ENCODE measurements around the gene NDUFS6. TPM values are rescaled to one million over a fixed set of nuclear protein-coding genes. Genes with fewer than 3 reads are reported as not detected.

The NDUFS6 gene
- total and polyA plus RNA-seq, 5 donors from 2014 or later, result 21.6 to 98.7 (median 74.6) TPM

- no peak overlapping the region for H3K4me3 ChIP-seq (ENCODE audit: low read depth, low read length)
- DNase-seq (no peak), ATAC-seq (ENCODE audit: low read depth in 2 of 2) (no peak)
- H3K4me3 Mint-ChIP-seq, result no peak overlapping the region
- H3K36me3 Mint-ChIP-seq, result no peaks in the 10 kb centered on the region
- no peak overlapping the region for H3K27ac ChIP-seq (ENCODE audit: insufficient read depth, low read length, poor library complexity, severe bottlenecking)
- peaks cover 0 to 1% (median 0%) of the 10 kb centered on the region in 7 donors for H3K9me3 Mint-ChIP-seq
- no peaks in the 10 kb centered on the region for H3K9me3 ChIP-seq (ENCODE audit: control insufficient read depth in 2 of 2, low read length in 2 of 2)
- H3K36me3 ChIP-seq (ENCODE audit: control insufficient read depth, insufficient read depth, low read length), result no peaks in the 10 kb centered on the region
- peaks cover 0 to 6% (median under 1%) of the 10 kb centered on the region in 4 donors for H3K4me1 Mint-ChIP-seq
- H3K4me1 ChIP-seq (ENCODE audit: control insufficient read depth, insufficient read depth, low read length, poor library complexity, severe bottlenecking), result no peaks in the 10 kb centered on the region
- H3K27me3 ChIP-seq (ENCODE audit: control insufficient read depth, insufficient read depth, low read length), result no peaks in the 10 kb centered on the region
- H3K27ac Mint-ChIP-seq, result no peak overlapping the region
- H3K27me3 Mint-ChIP-seq, result peaks cover 18% of the 10 kb centered on the region
These were observed 23.7 kb upstream of the NDUFS6 start for GRCh38 chr5:1777281-1778137.

DNA sequence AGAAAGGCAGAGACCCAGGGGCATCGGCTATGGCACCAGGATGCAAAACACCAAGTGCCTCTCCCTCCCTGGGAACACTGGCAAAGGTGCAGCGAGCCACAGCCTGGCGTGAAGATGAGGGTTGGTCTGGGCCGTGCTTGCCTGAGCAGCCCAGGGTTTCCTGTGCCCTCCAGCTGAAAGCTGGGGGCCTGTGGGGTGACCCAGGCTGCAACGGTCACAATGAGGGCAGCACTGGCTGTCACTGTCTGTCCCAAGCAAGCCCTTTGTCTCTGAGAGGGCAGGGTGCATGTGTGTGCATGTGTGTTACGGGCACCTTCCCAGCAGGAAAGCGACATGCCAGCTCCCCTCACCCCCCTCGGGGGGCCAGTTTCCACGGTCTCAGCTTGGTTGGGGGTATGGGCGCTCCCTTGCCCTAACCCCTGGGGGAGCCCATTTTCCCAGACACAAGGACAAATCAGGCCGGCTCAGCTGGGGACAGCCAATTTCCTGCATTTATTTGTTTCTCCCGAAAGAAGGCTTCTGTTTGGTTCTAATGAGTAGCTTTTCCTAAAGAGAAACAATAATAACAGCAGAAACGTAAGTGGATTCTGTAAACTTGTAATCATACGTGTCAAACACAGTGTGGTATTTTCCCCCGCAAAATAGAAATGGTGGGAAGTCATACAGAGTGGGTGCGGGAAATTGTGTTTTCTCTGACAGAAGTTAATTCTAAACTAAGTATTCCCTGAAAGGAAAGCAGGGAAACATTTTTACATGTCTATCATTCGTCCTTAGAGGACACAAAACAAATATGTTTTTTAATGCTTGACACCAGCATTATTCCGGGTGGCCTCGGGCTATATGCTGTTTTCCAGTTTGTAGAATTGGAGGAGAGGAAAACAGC lies 22.8 kb upstream of the NDUFS6 start:
- H3K4me1 ChIP-seq (ENCODE audit: control insufficient read depth, insufficient read depth, low read length, poor library complexity, severe bottlenecking), result no peaks in the 10 kb centered on the region
- H3K4me3 Mint-ChIP-seq, result no peak overlapping the region
- H3K9me3 ChIP-seq (ENCODE audit: control insufficient read depth in 2 of 2, low read length in 2 of 2), result no peaks in the 10 kb centered on the region
- ATAC-seq (ENCODE audit: low read depth in 2 of 2), result no peak
- no peak overlapping the region for H3K27ac Mint-ChIP-seq
- no peaks in the 10 kb centered on the region for H3K27me3 ChIP-seq (ENCODE audit: control insufficient read depth, insufficient read depth, low read length)
- H3K36me3 ChIP-seq (ENCODE audit: control insufficient read depth, insufficient read depth, low read length), result no peaks in the 10 kb centered on the region
- no peak overlapping the region for H3K4me3 ChIP-seq (ENCODE audit: low read depth, low read length)
- peaks cover 0 to 4% (median under 1%) of the 10 kb centered on the region in 4 donors for H3K4me1 Mint-ChIP-seq
- DNase-seq, result no peak
- no peak overlapping the region for H3K27ac ChIP-seq (ENCODE audit: insufficient read depth, low read length, poor library complexity, severe bottlenecking)
- H3K9me3 Mint-ChIP-seq, result peaks cover 0 to 1% (median 0%) of the 10 kb centered on the region in 7 donors
- no peaks in the 10 kb centered on the region for H3K36me3 Mint-ChIP-seq
- peaks cover 12% of the 10 kb centered on the region for H3K27me3 Mint-ChIP-seq

DNA sequence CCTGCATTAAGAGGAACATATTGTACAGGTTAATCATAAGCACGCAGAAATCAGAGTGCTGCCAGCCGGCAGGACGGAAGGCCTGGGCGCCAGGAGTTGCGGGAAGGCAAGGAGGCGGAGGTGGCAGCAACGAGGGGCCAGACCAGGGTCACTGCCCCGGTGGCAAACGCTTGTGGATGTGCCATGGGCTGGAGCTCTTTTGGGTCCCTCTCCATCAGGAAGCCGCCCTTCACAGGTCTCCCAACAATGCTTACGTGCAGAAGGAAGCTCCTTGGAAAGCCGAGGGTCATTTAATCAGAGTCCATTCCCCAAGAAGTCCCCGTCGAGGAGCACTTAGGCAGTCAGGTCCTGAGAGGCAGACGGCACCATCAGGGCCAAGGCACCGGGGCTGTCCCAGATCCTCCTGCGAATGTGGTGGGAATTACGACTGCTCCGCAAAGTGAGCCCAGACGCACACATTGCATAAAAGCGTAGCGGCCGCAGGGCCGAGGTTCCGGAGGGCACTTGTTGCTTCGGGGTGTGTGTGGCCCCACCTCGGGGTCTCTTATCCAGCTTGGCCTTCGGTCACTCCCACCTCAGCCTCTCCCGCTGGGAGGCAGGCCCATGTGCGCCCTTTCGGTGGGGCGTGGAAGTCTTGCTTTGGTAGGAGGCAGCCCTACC lies 22.1 kb upstream of the NDUFS6 start:
- H3K27ac Mint-ChIP-seq, result no peak overlapping the region
- ATAC-seq (ENCODE audit: low read depth in 2 of 2) (no peak), DNase-seq (no peak)
- Histone ChIP-seq H3K36me3 (ENCODE audit: control insufficient read depth, insufficient read depth, low read length) (no peaks in the 10 kb centered on the region), H3K27ac (ENCODE audit: insufficient read depth, low read length, poor library complexity, severe bottlenecking) (no peak overlapping the region), H3K9me3 (ENCODE audit: control insufficient read depth in 2 of 2, low read length in 2 of 2) (no peaks in the 10 kb centered on the region), H3K27me3 (ENCODE audit: control insufficient read depth, insufficient read depth, low read length) (no peaks in the 10 kb centered on the region), H3K4me1 (ENCODE audit: control insufficient read depth, insufficient read depth, low read length, poor library complexity, severe bottlenecking) (no peaks in the 10 kb centered on the region), H3K4me3 (ENCODE audit: low read depth, low read length) (no peak overlapping the region)
- peaks cover 0 to 4% (median under 1%) of the 10 kb centered on the region in 4 donors for H3K4me1 Mint-ChIP-seq
- H3K36me3 Mint-ChIP-seq, result no peaks in the 10 kb centered on the region
- H3K4me3 Mint-ChIP-seq, result no peak overlapping the region
- peaks cover 0 to 1% (median 0%) of the 10 kb centered on the region in 7 donors for H3K9me3 Mint-ChIP-seq
- peaks cover 15% of the 10 kb centered on the region for H3K27me3 Mint-ChIP-seq

- H3K27me3 Mint-ChIP-seq, result peaks cover 19% of the 10 kb centered on the region
- Histone ChIP-seq H3K4me3 (ENCODE audit: low read depth, low read length) (no peak overlapping the region), H3K27me3 (ENCODE audit: control insufficient read depth, insufficient read depth, low read length) (no peaks in the 10 kb centered on the region), H3K9me3 (ENCODE audit: control insufficient read depth in 2 of 2, low read length in 2 of 2) (no peaks in the 10 kb centered on the region), H3K27ac (ENCODE audit: insufficient read depth, low read length, poor library complexity, severe bottlenecking) (no peak overlapping the region), H3K4me1 (ENCODE audit: control insufficient read depth, insufficient read depth, low read length, poor library complexity, severe bottlenecking) (no peaks in the 10 kb centered on the region), H3K36me3 (ENCODE audit: control insufficient read depth, insufficient read depth, low read length) (no peaks in the 10 kb centered on the region)
- peaks cover 0 to 1% (median 0%) of the 10 kb centered on the region in 7 donors for H3K9me3 Mint-ChIP-seq
- H3K27ac Mint-ChIP-seq, result no peak overlapping the region
- peaks cover 0 to 4% (median under 1%) of the 10 kb centered on the region in 4 donors for H3K4me1 Mint-ChIP-seq
- no peak for ATAC-seq (ENCODE audit: low read depth in 2 of 2)
- H3K36me3 Mint-ChIP-seq, result no peaks in the 10 kb centered on the region
- no peak overlapping the region for H3K4me3 Mint-ChIP-seq
- DNase-seq, result no peak
These were observed 21.2 kb upstream of the NDUFS6 start for GRCh38 chr5:1779782-1780613.

- H3K27ac Mint-ChIP-seq, result no peak overlapping the region
These were observed 20.6 kb upstream of the NDUFS6 start for GRCh38 chr5:1780614-1780930.

DNA sequence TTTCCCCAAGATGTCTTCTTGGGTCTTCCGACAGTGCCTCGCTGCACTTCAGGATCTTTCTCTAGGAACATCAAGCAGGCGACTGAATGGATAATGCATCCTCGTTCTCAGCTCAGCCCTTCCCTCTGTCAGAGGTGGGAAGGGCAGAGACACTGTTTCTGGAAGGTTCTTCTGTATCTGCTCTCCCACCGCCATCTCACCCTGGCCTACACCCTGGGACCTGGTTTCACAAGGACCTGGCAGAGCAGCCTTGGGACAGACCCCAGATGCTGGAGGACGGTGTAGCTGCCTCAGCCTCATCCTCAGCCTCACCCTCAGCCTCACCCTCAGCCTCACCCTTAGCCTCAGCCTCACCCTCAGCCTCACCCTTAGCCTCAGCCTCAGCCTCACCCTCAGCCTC lies 20.1 kb upstream of the NDUFS6 start:
- Histone ChIP-seq H3K9me3 (ENCODE audit: control insufficient read depth in 2 of 2, low read length in 2 of 2) (no peaks in the 10 kb centered on the region), H3K27ac (ENCODE audit: insufficient read depth, low read length, poor library complexity, severe bottlenecking) (no peak overlapping the region), H3K36me3 (ENCODE audit: control insufficient read depth, insufficient read depth, low read length) (no peaks in the 10 kb centered on the region), H3K27me3 (ENCODE audit: control insufficient read depth, insufficient read depth, low read length) (no peaks in the 10 kb centered on the region), H3K4me3 (ENCODE audit: low read depth, low read length) (no peak overlapping the region), H3K4me1 (ENCODE audit: control insufficient read depth, insufficient read depth, low read length, poor library complexity, severe bottlenecking) (no peaks in the 10 kb centered on the region)
- peaks cover 19% of the 10 kb centered on the region for H3K27me3 Mint-ChIP-seq
- peaks cover 0 to 1% (median 0%) of the 10 kb centered on the region in 7 donors for H3K9me3 Mint-ChIP-seq
- H3K4me1 Mint-ChIP-seq, result peaks cover 0 to 4% (median under 1%) of the 10 kb centered on the region in 4 donors
- no peaks in the 10 kb centered on the region for H3K36me3 Mint-ChIP-seq
- H3K27ac Mint-ChIP-seq, result no peak overlapping the region
- no peak overlapping the region for H3K4me3 Mint-ChIP-seq
- no peak for DNase-seq
- ATAC-seq (ENCODE audit: low read depth in 2 of 2), result no peak

More at GRCh38 chr5:1780614-1780930, 20.6 kb upstream of the NDUFS6 start:
- Histone ChIP-seq H3K27me3 (ENCODE audit: control insufficient read depth, insufficient read depth, low read length) (no peaks in the 10 kb centered on the region), H3K4me1 (ENCODE audit: control insufficient read depth, insufficient read depth, low read length, poor library complexity, severe bottlenecking) (no peaks in the 10 kb centered on the region), H3K9me3 (ENCODE audit: control insufficient read depth in 2 of 2, low read length in 2 of 2) (no peaks in the 10 kb centered on the region), H3K4me3 (ENCODE audit: low read depth, low read length) (no peak overlapping the region), H3K27ac (ENCODE audit: insufficient read depth, low read length, poor library complexity, severe bottlenecking) (no peak overlapping the region), H3K36me3 (ENCODE audit: control insufficient read depth, insufficient read depth, low read length) (no peaks in the 10 kb centered on the region)
- H3K4me1 Mint-ChIP-seq, result peaks cover 0 to 4% (median under 1%) of the 10 kb centered on the region in 4 donors
- H3K4me3 Mint-ChIP-seq, result no peak overlapping the region
- ATAC-seq (ENCODE audit: low read depth in 2 of 2), result no peak
- no peaks in the 10 kb centered on the region for H3K36me3 Mint-ChIP-seq
- peaks cover 19% of the 10 kb centered on the region for H3K27me3 Mint-ChIP-seq
- H3K9me3 Mint-ChIP-seq, result peaks cover 0 to 1% (median 0%) of the 10 kb centered on the region in 7 donors
- no peak for DNase-seq
